ENCODE data around the gene SIGLECL1. TPM values are rescaled to one million over a fixed set of nuclear protein-coding genes. Genes with fewer than 3 reads are reported as not detected.

The SIGLECL1 gene
- total and polyA plus RNA-seq, 2 donors (not counting 1 experiment from before 2014, with no cell fraction given) = not detected

DNA sequence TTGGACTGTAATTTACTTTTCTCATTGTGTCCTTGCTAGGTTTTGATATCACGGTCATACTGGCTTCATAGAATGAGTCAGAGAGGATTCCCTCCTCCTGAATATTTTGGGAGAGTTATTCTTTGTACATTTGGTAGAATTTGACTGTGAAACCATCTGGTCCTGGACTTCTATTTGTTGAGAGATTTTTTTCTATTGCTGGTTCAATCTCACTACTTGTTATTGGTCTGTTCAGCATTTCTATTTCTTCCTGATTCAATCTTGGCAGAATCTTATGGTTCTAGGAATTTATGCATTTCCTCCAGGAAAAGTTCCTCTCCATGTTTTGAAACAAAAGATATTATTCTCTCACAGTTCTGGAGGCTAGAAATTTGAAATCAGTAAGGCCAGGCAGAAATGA, 30.9 kb upstream of the SIGLECL1 start:
- H3K79me2 ChIP-seq (ENCODE audit: control insufficient read depth, insufficient read depth, low read length) = no peaks in the 10 kb centered on the region
- no peak overlapping the region for H2AFZ ChIP-seq (ENCODE audit: insufficient read depth, low read depth, low read length, poor library complexity, severe bottlenecking)
- Mint-ChIP-seq H3K27ac (no peak overlapping the region), H3K9me3 (ENCODE audit: insufficient read depth) (peaks cover 5% of the 10 kb centered on the region), H3K4me3 (no peak overlapping the region), H3K4me1 (peaks cover 5% of the 10 kb centered on the region), H3K27me3 (peaks cover 34% of the 10 kb centered on the region)
- ChIA-PET CTCF (no interaction called here), POLR2A (no interaction called here)
- ATAC-seq (ENCODE audit: low read depth) = no peak
- intact Hi-C loops (cut with micrococcal nuclease) = no loop called here
- H3K36me3 ChIP-seq (replicated peaks in 1 of 2; ENCODE audit: control extremely low read depth in 1 of 2, control insufficient read depth in 1 of 2, extremely low read depth in 1 of 2, insufficient read depth in 2 of 2, low read length in 1 of 2) = no peaks in the 10 kb centered on the region
- no peak overlapping the region for H3K27ac ChIP-seq (ENCODE audit: low read length in 2 of 2)
- no peak overlapping the region for H3K4me2 ChIP-seq (replicated peaks; ENCODE audit: low read depth, low read length, poor library complexity, severe bottlenecking)
- no peaks in the 10 kb centered on the region for H3K4me1 ChIP-seq (ENCODE audit: control insufficient read depth in 2 of 2, insufficient read depth in 2 of 2, low read length in 2 of 2)
- H3K4me3 ChIP-seq (ENCODE audit: control extremely low read depth in 1 of 5, extremely low read depth in 1 of 5, insufficient read depth in 1 of 5, low read depth in 2 of 5, low read length in 4 of 5) = no peak overlapping the region
- no peak for DNase-seq
- TF ChIP-seq CTCF (IDR thresholded peaks at IDR 0.05) (no peak), EZH2 (IDR thresholded peaks at IDR 0.05; ENCODE audit: borderline replicate concordance, insufficient read depth, low read depth, low read length, poor library complexity, severe bottlenecking) (no peak)
- H3K9me3 ChIP-seq (ENCODE audit: control extremely low read depth in 1 of 3, control insufficient read depth in 2 of 3, insufficient read depth in 1 of 3, low read length in 2 of 3) = peaks cover 0 to 5% (median 0%) of the 10 kb centered on the region in 3 donors
- H4K20me1 ChIP-seq (ENCODE audit: control insufficient read depth, insufficient read depth, low read length, poor library complexity, severe bottlenecking) = no peaks in the 10 kb centered on the region
- H3K9ac ChIP-seq (ENCODE audit: low read length) = no peak overlapping the region
- peaks cover 0 to 7% (median 3%) of the 10 kb centered on the region in 4 experiments for H3K27me3 ChIP-seq (replicated peaks in 1 of 4; ENCODE audit: control extremely low read depth in 1 of 4, control insufficient read depth in 3 of 4, insufficient read depth in 4 of 4, low read length in 3 of 4)
- WGBS (ENCODE audit: insufficient coverage) = no CpG with 5 or more reads among the region's 1 CpG

DNA sequence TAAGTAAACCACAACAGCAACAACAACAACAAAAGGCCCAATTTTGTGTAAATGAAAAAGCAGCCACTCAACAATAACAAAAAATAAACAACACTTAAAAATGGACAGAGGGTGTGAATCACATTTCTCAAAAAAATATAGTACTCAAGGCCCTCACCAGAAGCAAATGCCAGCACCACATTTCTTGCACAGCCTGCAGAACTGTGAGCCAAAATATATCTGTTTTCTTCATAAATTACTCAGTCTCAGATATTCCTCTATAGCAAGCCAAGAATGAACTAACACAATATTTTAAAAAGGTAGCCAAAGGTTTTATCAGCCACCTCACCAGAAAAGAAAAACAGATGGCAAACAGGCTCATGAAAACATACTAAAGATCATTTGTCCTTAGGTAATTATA, 29.9 kb upstream of the SIGLECL1 start:
- intact Hi-C loops (cut with micrococcal nuclease) = no loop called here
- CTCF ChIA-PET = no interaction called here

More for the DNA sequence above, 29.9 kb upstream of the SIGLECL1 start:
- H3K4me3 ChIP-seq (ENCODE audit: control extremely low read depth in 1 of 5, extremely low read depth in 1 of 5, insufficient read depth in 1 of 5, low read depth in 2 of 5, low read length in 4 of 5) = no peak overlapping the region
- ATAC-seq (ENCODE audit: low read depth) (no peak), DNase-seq (no peak)
- no peak overlapping the region for H3K27ac ChIP-seq (ENCODE audit: low read length in 2 of 2)
- no peaks in the 10 kb centered on the region for H3K36me3 ChIP-seq (replicated peaks in 1 of 2; ENCODE audit: control extremely low read depth in 1 of 2, control insufficient read depth in 1 of 2, extremely low read depth in 1 of 2, insufficient read depth in 2 of 2, low read length in 1 of 2)
- Mint-ChIP-seq H3K27ac (no peak overlapping the region), H3K4me1 (peaks cover 5% of the 10 kb centered on the region), H3K9me3 (ENCODE audit: insufficient read depth) (peaks cover 5% of the 10 kb centered on the region), H3K27me3 (peaks cover 42% of the 10 kb centered on the region), H3K4me3 (no peak overlapping the region)
- peaks cover 0 to 6% (median 0%) of the 10 kb centered on the region in 3 donors for H3K9me3 ChIP-seq (ENCODE audit: control extremely low read depth in 1 of 3, control insufficient read depth in 2 of 3, insufficient read depth in 1 of 3, low read length in 2 of 3)
- no peak overlapping the region for H2AFZ ChIP-seq (ENCODE audit: insufficient read depth, low read depth, low read length, poor library complexity, severe bottlenecking)
- H3K4me2 ChIP-seq (replicated peaks; ENCODE audit: low read depth, low read length, poor library complexity, severe bottlenecking) = no peak overlapping the region
- H3K79me2 ChIP-seq (ENCODE audit: control insufficient read depth, insufficient read depth, low read length) = no peaks in the 10 kb centered on the region
- H3K27me3 ChIP-seq (replicated peaks in 1 of 4; ENCODE audit: control extremely low read depth in 1 of 4, control insufficient read depth in 3 of 4, insufficient read depth in 4 of 4, low read length in 3 of 4) = peaks cover 0 to 15% (median 4%) of the 10 kb centered on the region in 4 experiments
- no peak for TF ChIP-seq CTCF (IDR thresholded peaks at IDR 0.05)
- TF ChIP-seq EZH2 (IDR thresholded peaks at IDR 0.05; ENCODE audit: borderline replicate concordance, insufficient read depth, low read depth, low read length, poor library complexity, severe bottlenecking) = no peak
- H3K4me1 ChIP-seq (ENCODE audit: control insufficient read depth in 2 of 2, insufficient read depth in 2 of 2, low read length in 2 of 2) = no peaks in the 10 kb centered on the region
- no peak overlapping the region for H3K9ac ChIP-seq (ENCODE audit: low read length)
- H4K20me1 ChIP-seq (ENCODE audit: control insufficient read depth, insufficient read depth, low read length, poor library complexity, severe bottlenecking) = no peaks in the 10 kb centered on the region
- POLR2A ChIA-PET = no interaction called here

Data from B cell (primary cell).